ENCODE data around the gene RBBP8NL.

The RBBP8NL gene

DNA sequence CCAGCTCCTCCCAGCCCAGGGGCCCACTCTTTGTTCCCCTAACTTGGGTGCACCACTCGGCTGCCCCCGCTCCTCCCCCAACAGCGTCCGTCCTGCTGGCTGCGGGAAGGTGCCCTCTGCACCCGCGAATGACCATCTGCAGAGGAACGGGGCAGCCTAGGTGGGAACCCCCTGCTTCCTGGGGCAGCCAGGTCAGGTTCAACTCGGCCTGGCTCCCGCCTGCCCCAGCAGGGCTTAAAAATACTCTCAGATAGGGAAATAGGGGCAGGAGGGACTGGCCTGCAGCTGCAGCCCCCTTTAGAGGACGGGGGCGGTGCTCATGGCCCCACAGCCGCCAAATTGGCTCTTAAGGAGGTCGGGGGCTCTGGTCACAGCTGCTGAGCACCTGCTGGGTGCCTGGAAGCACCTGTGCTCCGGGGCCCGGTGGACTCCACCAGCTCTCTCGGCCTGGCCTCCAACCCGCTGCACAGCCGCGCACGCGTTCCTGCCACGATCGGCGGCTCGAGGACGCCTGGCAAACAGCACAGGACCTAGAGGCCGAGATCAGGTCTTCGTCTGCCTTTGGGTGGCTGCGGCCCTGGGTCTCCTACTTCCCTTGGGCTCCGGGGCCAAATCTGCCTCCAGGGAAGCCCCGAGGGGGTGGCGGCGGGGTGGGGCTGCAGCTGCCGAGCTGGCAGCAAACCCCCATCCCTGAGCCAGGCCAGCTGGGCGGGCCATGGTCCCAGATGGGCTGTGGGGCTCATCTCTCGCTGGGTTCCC lies 59.5 kb downstream of the RBBP8NL start:
- H3K4me1 Mint-ChIP-seq (ENCODE audit: low read depth in 2 of 2), result peaks cover 5 to 8% of the 10 kb centered on the region in 2 donors
- H3K27me3 Mint-ChIP-seq, result peaks cover 34 to 53% of the 10 kb centered on the region in 2 donors
- DNase-seq (peak in 1 of 3 experiments; percentile 16), ATAC-seq (replicated peaks) (peak; percentile 40)
- H3K36me3 Mint-ChIP-seq (ENCODE audit: insufficient read depth), result no peaks in the 10 kb centered on the region
- peak overlapping the region in 1 of 2 donors; percentile 18 for H3K27ac Mint-ChIP-seq
- H3K4me3 Mint-ChIP-seq, result peak overlapping the region; percentile 78 to 86
- H3K9me3 Mint-ChIP-seq, result no peaks in the 10 kb centered on the region

DNA sequence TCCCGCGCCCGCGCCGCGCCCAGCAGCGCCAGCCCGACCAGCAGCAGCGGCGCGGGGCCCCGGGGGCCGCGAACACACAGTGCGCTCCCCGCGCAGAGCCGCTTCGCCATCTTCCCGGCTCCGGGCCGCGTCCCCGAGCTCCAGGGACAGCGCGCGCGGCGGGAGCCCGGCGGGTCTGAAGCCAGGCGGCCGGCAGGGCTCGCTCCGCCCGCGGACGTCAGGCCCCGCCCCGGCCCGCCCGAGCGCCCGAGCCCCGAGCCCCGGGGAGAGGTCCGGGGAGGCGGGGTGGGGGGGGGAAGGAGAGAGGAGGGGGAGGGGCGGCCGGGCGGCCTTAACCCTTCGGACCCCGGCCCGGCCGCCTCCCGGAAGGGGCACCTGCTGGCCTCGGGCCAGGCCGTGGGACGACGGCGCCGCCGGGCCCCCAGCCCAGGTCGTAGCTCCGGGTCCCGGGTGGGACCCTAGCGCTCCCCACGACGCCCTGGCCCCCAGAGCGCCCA lies 60.2 kb downstream of the RBBP8NL start, which contains the start of gene LAMA5:
Gene LAMA5, minus strand, starts transcription at position 177 of the 497 bp plus-strand sequence. Its CDS starts 67 bp downstream, at position 110.
- Mint-ChIP-seq H3K27me3 (peaks cover 36 to 53% of the 10 kb centered on the region in 2 donors), H3K4me1 (ENCODE audit: low read depth in 2 of 2) (peaks cover 5 to 8% of the 10 kb centered on the region in 2 donors), H3K27ac (peak within 1 kb of the TSS in 1 of 2 donors; percentile 18), H3K4me3 (peak within 1 kb of the TSS; percentile 78 to 86), H3K36me3 (ENCODE audit: insufficient read depth) (no peaks in the 10 kb centered on the region), H3K9me3 (no peaks in the 10 kb centered on the region)
- DNase-seq (no peak), ATAC-seq (replicated peaks) (peak; percentile 64)

- DNase-seq, result no peak
- ATAC-seq (replicated peaks), result peak; percentile 6
Measured at GRCh38 chr20:62366370-62367135, 60.8 kb downstream of the RBBP8NL start.

DNA sequence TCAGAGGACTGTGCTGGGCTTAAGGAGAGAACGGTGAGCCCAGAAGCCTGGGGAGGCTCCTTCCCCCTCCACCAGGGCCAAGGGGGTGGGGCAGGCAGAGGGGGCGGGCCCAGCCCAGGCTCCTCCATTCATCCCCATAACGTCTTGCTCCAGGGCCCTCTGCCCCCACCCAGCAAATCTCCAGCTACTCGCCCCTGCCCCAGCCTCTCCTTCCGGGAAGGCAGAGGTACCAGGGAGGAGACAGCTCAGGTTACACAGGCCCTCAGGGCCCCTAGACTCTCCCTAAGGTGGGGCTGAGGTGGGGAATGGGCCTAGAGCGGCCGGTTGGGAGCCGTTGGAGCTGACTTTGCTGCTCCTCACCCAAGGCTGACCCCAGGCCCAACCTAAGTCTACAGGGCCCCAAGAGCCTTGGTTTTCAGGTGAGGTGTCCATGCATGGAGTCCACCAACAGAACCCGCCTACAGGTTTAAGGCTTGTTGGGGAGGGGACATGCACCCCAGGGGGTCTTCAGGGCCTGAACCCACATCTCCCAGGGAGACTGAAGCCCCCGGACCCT lies 61.4 kb downstream of the RBBP8NL start:
- no peak for DNase-seq
- no peak overlapping the region for H3K27ac Mint-ChIP-seq

More at GRCh38 chr20:62366370-62367135, 60.8 kb downstream of the RBBP8NL start:
- H3K4me1 Mint-ChIP-seq (ENCODE audit: low read depth in 2 of 2), result peaks cover 5 to 8% of the 10 kb centered on the region in 2 donors
- H3K4me3 Mint-ChIP-seq, result peak overlapping the region in 1 of 2 donors; percentile 54
- H3K36me3 Mint-ChIP-seq (ENCODE audit: insufficient read depth), result no peaks in the 10 kb centered on the region
- peaks cover 36 to 53% of the 10 kb centered on the region in 2 donors for H3K27me3 Mint-ChIP-seq
- H3K27ac Mint-ChIP-seq, result no peak overlapping the region
- no peaks in the 10 kb centered on the region for H3K9me3 Mint-ChIP-seq

GRCh38 chr20:62364911-62365736 lies 62.2 kb downstream of the RBBP8NL start:
- DNase-seq (no peak), ATAC-seq (replicated peaks) (no peak)
- H3K27ac Mint-ChIP-seq, result peak overlapping the region in 1 of 2 donors; percentile 55
- peaks cover 5 to 8% of the 10 kb centered on the region in 2 donors for H3K4me1 Mint-ChIP-seq (ENCODE audit: low read depth in 2 of 2)
- no peaks in the 10 kb centered on the region for H3K9me3 Mint-ChIP-seq
- peaks cover 36 to 53% of the 10 kb centered on the region in 2 donors for H3K27me3 Mint-ChIP-seq
- peak overlapping the region in 1 of 2 donors; percentile 54 for H3K4me3 Mint-ChIP-seq
- H3K36me3 Mint-ChIP-seq (ENCODE audit: insufficient read depth), result no peaks in the 10 kb centered on the region

More for the DNA sequence above, 61.4 kb downstream of the RBBP8NL start:
- no peak for ATAC-seq (replicated peaks)
- H3K9me3 Mint-ChIP-seq, result no peaks in the 10 kb centered on the region
- no peaks in the 10 kb centered on the region for H3K36me3 Mint-ChIP-seq (ENCODE audit: insufficient read depth)
- peaks cover 36 to 53% of the 10 kb centered on the region in 2 donors for H3K27me3 Mint-ChIP-seq
- peak overlapping the region in 1 of 2 donors; percentile 54 for H3K4me3 Mint-ChIP-seq
- H3K4me1 Mint-ChIP-seq (ENCODE audit: low read depth in 2 of 2), result peaks cover 5 to 8% of the 10 kb centered on the region in 2 donors

DNA sequence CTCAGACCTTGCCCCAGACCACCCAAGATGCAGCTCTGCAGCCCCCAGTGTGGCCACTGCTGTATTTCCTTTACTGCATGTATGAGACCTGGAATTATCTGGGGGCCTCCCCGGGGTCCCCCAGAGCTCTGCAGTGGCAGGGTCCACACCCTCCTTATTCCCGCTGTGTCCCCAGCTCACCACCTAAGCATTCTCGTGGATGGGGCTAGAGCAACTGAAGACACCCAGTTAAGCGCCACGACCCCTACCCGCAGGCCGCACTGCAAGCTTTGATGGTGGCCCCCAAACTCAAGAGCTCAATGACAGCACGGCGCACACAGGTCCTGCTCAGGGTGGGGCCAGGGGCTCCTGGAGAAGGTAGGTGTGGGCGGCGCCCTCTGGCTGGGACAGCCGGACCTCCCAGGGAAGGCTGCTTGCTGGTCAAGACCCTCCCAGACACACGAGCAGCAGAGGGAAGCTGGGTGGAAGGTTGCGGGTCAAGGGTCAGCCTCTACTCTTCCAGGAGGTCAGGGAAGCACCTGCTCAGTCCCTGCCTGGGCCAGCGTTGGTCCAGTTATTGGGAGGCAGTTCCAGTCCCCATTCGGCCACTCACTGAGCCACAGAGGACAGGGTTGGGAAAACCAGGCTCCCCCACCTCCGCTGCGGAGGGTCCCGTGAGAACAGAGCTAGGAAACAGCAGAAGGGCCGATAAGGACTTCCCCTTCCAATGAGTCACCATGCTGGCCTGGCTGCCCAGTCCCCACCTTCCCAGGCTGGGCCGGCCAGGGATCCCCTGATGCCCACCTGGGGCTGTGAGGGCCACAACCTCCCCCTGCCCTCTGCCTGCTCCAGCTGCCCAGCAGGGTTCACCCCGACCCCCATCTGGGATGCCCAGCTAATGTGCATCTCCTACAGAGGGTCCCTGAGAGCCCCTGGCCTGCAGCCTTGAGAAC lies 63.2 kb downstream of the RBBP8NL start:
- no peaks in the 10 kb centered on the region for H3K9me3 Mint-ChIP-seq
- no peak overlapping the region for H3K27ac Mint-ChIP-seq
- no peak for DNase-seq
- H3K4me1 Mint-ChIP-seq (ENCODE audit: low read depth in 2 of 2), result peaks cover 5 to 8% of the 10 kb centered on the region in 2 donors
- no peak overlapping the region for H3K4me3 Mint-ChIP-seq
- no peak for ATAC-seq (replicated peaks)
- no peaks in the 10 kb centered on the region for H3K36me3 Mint-ChIP-seq (ENCODE audit: insufficient read depth)
- H3K27me3 Mint-ChIP-seq, result peaks cover 31 to 48% of the 10 kb centered on the region in 2 donors

- ATAC-seq (replicated peaks) (no peak), DNase-seq (no peak)
- H3K27ac Mint-ChIP-seq, result no peak overlapping the region
- no peaks in the 10 kb centered on the region for H3K36me3 Mint-ChIP-seq (ENCODE audit: insufficient read depth)
- H3K4me1 Mint-ChIP-seq (ENCODE audit: low read depth in 2 of 2), result peaks cover 5 to 10% of the 10 kb centered on the region in 2 donors
- H3K4me3 Mint-ChIP-seq, result no peak overlapping the region
- peaks cover 28 to 39% of the 10 kb centered on the region in 2 donors for H3K27me3 Mint-ChIP-seq
- H3K9me3 Mint-ChIP-seq, result no peaks in the 10 kb centered on the region
Measured at GRCh38 chr20:62362991-62363919, 64.1 kb downstream of the RBBP8NL start.

GRCh38 chr20:62362590-62362940 lies 64.8 kb downstream of the RBBP8NL start:
- no peak for ATAC-seq (replicated peaks)
- Mint-ChIP-seq H3K27ac (no peak overlapping the region), H3K9me3 (no peaks in the 10 kb centered on the region), H3K4me3 (no peak overlapping the region), H3K4me1 (ENCODE audit: low read depth in 2 of 2) (peaks cover under 1 to 5% of the 10 kb centered on the region in 2 donors), H3K27me3 (peaks cover 28 to 32% of the 10 kb centered on the region in 2 donors), H3K36me3 (ENCODE audit: insufficient read depth) (no peaks in the 10 kb centered on the region)
- no peak for DNase-seq

- Mint-ChIP-seq H3K27me3 (peaks cover 28 to 30% of the 10 kb centered on the region in 2 donors), H3K9me3 (no peaks in the 10 kb centered on the region), H3K4me3 (no peak overlapping the region), H3K4me1 (ENCODE audit: low read depth in 2 of 2) (peaks cover 0 to 4% of the 10 kb centered on the region in 2 donors), H3K36me3 (ENCODE audit: insufficient read depth) (no peaks in the 10 kb centered on the region), H3K27ac (no peak overlapping the region)
- no peak for DNase-seq
- ATAC-seq (replicated peaks), result no peak
Measured at GRCh38 chr20:62361799-62362589, 65.3 kb downstream of the RBBP8NL start.

GRCh38 chr20:62360854-62361798 lies 66.2 kb downstream of the RBBP8NL start:
- no peak for DNase-seq
- no peaks in the 10 kb centered on the region for H3K9me3 Mint-ChIP-seq
- no peak for ATAC-seq (replicated peaks)

More at GRCh38 chr20:62360854-62361798, 66.2 kb downstream of the RBBP8NL start:
- no peaks in the 10 kb centered on the region for H3K36me3 Mint-ChIP-seq (ENCODE audit: insufficient read depth)
- H3K27me3 Mint-ChIP-seq, result peaks cover 28 to 29% of the 10 kb centered on the region in 2 donors
- no peak overlapping the region for H3K4me3 Mint-ChIP-seq
- peaks cover 0 to 4% of the 10 kb centered on the region in 2 donors for H3K4me1 Mint-ChIP-seq (ENCODE audit: low read depth in 2 of 2)
- H3K27ac Mint-ChIP-seq, result no peak overlapping the region

All from effector memory CD8-positive, alpha-beta T cell (primary cell).